K562 (cell line): ENCODE data around the gene HOPX. TPM values are rescaled to one million over a fixed set of nuclear protein-coding genes. Genes with fewer than 3 reads are reported as not detected.

Source experiments
- ATAC-seq: fragments of 200-7000 bp; cut with Tn5 transposase; 3 replicates; pipeline ENCODE4 v1.9.1; 2020; ENCODE audit warnings: moderate library complexity
- BruUV-seq: library from RNA; stranded (reverse); fragments of 400-500 nt; replicated peaks from 2 replicates; lab custom pipeline; 2021; lab: Mats Ljungman, UMichigan
- CTCF ChIA-PET: fragments of 300-600 bp; formaldehyde crosslinking; extraction: SDS; loops from one replicate; lab custom pipeline; 2021; ENCODE audit warnings: low intra/inter-chr PET ratio; lab: Yijun Ruan, JAX
- POLR2A ChIA-PET: fragments of 300-600, 350-650 bp; sonication (Branson Sonifier 250); formaldehyde crosslinking; extraction: SDS; loops from one replicate; lab custom pipeline; 2021; ENCODE audit warnings: antibody characterized with exemption, inconsistent platforms; lab: Yijun Ruan, JAX
- DNase-seq, 4 experiments: peaks; one replicate each; pipeline versions ENCODE4 v3.0.0 to v3.0.0-alpha.2; 2011 to 2018; ENCODE audit warnings: low spot score in 3 of 4, mixed read lengths in 3 of 4; ENCODE audit errors: extremely low read depth in 1 of 4
- FAIRE-seq: peaks from 2 replicates; lab custom pipeline; 2011; peaks lifted over from hg19 to GRCh38; lab: Jason Lieb, UNC
- H2AFZ ChIP-seq: 2 replicates; pipeline ENCODE4 v1.6.0; 2011; ENCODE audit warnings: low read depth, low read length, control low read depth, inconsistent platforms
- H3K27ac ChIP-seq: fragments of 200-600 bp; 3 replicates; pipeline ENCODE4 v1.8.0; 2011; ENCODE audit warnings: low read depth, mild to moderate bottlenecking, control low read depth, inconsistent platforms, low read length, moderate library complexity, mixed read lengths; ENCODE audit errors: extremely low read depth
- H3K27me3 ChIP-seq, 2 experiments: fragments of 300-600 bp in 1 of 2; 2 replicates in 1 of 2; 3 replicates in 1 of 2; pipeline versions ENCODE4 v1.6.0 to v1.8.0; 2011; ENCODE audit warnings: inconsistent platforms in 2 of 2, low read length in 2 of 2, mild to moderate bottlenecking in 1 of 2, mixed read lengths in 1 of 2, moderate library complexity in 1 of 2; ENCODE audit not compliant: control insufficient read depth in 2 of 2, insufficient read depth in 2 of 2
- H3K36me3 ChIP-seq: fragments of 300-600 bp; 3 replicates; pipeline ENCODE4 v1.8.0; 2011; ENCODE audit warnings: mild to moderate bottlenecking, low read length, inconsistent platforms; ENCODE audit not compliant: control insufficient read depth, insufficient read depth
- H3K4me1 ChIP-seq, 2 experiments: fragments of 200-600 bp in 1 of 2; replicated peaks in 1 of 2; 2 replicates in 1 of 2; 3 replicates in 1 of 2; pipeline versions ENCODE4 v1.5.1 to v1.8.0; 2011; ENCODE audit warnings: inconsistent platforms in 2 of 2, low read length in 2 of 2, mild to moderate bottlenecking in 1 of 2, mixed read lengths in 1 of 2, moderate library complexity in 1 of 2; ENCODE audit not compliant: control insufficient read depth in 2 of 2, insufficient read depth in 2 of 2
- H3K4me2 ChIP-seq: 2 replicates; pipeline ENCODE4 v1.6.1; 2011; ENCODE audit warnings: low read length, control low read depth, inconsistent platforms, mixed read lengths; ENCODE audit not compliant: insufficient read depth
- H3K4me3 ChIP-seq: fragments of 200-600 bp; sonication (generic), shearing (Covaris generic); 2 replicates; pipeline ENCODE4 v1.5.1; 2016; ENCODE audit warnings: control low read depth, inconsistent platforms
- H3K79me2 ChIP-seq: fragments of 200-600 bp; 3 replicates; pipeline ENCODE4 v1.8.0; 2011; ENCODE audit warnings: low read length, inconsistent platforms; ENCODE audit not compliant: control insufficient read depth, insufficient read depth
- H3K9ac ChIP-seq, 2 experiments: 2 replicates each; pipeline versions ENCODE4 v1.6.0 to v1.6.1; 2011; ENCODE audit warnings: low read depth in 2 of 2, low read length in 2 of 2, control low read depth in 1 of 2, inconsistent platforms in 1 of 2, mild to moderate bottlenecking in 1 of 2, mixed read lengths in 1 of 2; ENCODE audit not compliant: insufficient read depth in 1 of 2
- H3K9me1 ChIP-seq: one replicate; pipeline ENCODE4 v1.6.0; 2011; ENCODE audit warnings: inconsistent platforms, mild to moderate bottlenecking, low read length, moderate library complexity; ENCODE audit not compliant: control insufficient read depth, insufficient read depth
- H3K9me3 ChIP-seq: replicated peaks from 2 replicates; pipeline ENCODE4 v1.5.1; 2011; ENCODE audit warnings: low read depth, low read length, inconsistent platforms; ENCODE audit not compliant: control insufficient read depth, insufficient read depth
- H4K20me1 ChIP-seq: replicated peaks from 2 replicates; pipeline ENCODE4 v1.6.1; 2011; ENCODE audit warnings: low read length, inconsistent platforms, mixed read lengths; ENCODE audit not compliant: control insufficient read depth, insufficient read depth
- KLF1 ChIP-seq: fragments of 450-650 bp; IDR thresholded peaks from 2 replicates; pipeline ENCODE4 v1.6.1; 2016; ENCODE audit warnings: missing genetic modification characterization, missing compliant biosample characterization
- TCF3 ChIP-seq: sonication (generic); formaldehyde crosslinking; IDR thresholded peaks from 2 replicates; pipeline ENCODE4 v1.4.0; 2020; ENCODE audit warnings: mild to moderate bottlenecking, missing genetic modification reagents
- WGBS: fragments of 100-300 bp; shearing (Covaris generic); methylation state at CpG from one replicate; pipeline ENCODE4 v1.1.6; 2016; ENCODE audit warnings: low coverage, mixed read lengths; ENCODE audit not compliant: insufficient coverage; ENCODE audit errors: missing lambda C conversion rate; 5-methylcytosine and 5-hydroxymethylcytosine counted together
- in situ Hi-C: fragments of 300-500 bp; cut with MboI; formaldehyde crosslinking; loops from 4 replicates; pipeline ENCODE4 v1.15.0; 2018; ENCODE audit warnings: inconsistent platforms, mixed read lengths
- intact Hi-C: fragments of 100-400 bp; cut with micrococcal nuclease; formaldehyde crosslinking; loops from 2 replicates; pipeline ENCODE4 v1.14.2; 2022
- polyA plus RNA-seq, 8 experiments: library from polyadenylated mRNA; depleted of rRNA in 4 of 8; stranded (reverse) in 5 of 8; unstranded in 3 of 8; fragments of >200 nt; fragmentation: Nextera tagmentation in 2 of 8; fragmentation: Illumina TruSeq in 1 of 8; extraction: Ambion mirVana in 2 of 8; extraction: Trizol in 1 of 8; gene quantifications; 2 replicates each; pipeline versions ENCODE4 v1.2.1 to v1.2.3, GENCODE V29; 2011 to 2014; ENCODE audit warnings: inconsistent platforms in 1 of 8, missing spikeins in 1 of 8
- total RNA-seq, 7 experiments: library from RNA; depleted of rRNA in 6 of 7; stranded (reverse); fragments of >200 nt in 6 of 7; fragmentation: Illumina TruSeq in 2 of 7; extraction: Trizol in 2 of 7; gene quantifications; 2 replicates each; pipeline versions ENCODE4 v1.2.1 to v1.2.3, GENCODE V29; 2011 to 2021; ENCODE audit warnings: low replicate concordance in 1 of 7
- TF ChIP-seq, protein P1 (sequence below), 3 experiments: IDR thresholded peaks in 2 of 3; conservative IDR thresholded peaks in 1 of 3; 2 replicates each; pipeline ENCODE4 v1.5.1; 2011 to 2012; ENCODE audit warnings: low read length in 3 of 3, mild to moderate bottlenecking in 3 of 3, control low read depth in 2 of 3, improper control_type of control experiment in 1 of 3, inconsistent platforms in 1 of 3, low read depth in 1 of 3, mixed read lengths in 1 of 3, moderate library complexity in 1 of 3; ENCODE audit not compliant: insufficient read depth in 2 of 3

HOPX gene
- total and polyA plus RNA-seq, 9 of the 15 experiments (the other 6 are each of a cell fraction or from before 2014, with no cell fraction given): 0.24 TPM; not detected in 8

DNA sequence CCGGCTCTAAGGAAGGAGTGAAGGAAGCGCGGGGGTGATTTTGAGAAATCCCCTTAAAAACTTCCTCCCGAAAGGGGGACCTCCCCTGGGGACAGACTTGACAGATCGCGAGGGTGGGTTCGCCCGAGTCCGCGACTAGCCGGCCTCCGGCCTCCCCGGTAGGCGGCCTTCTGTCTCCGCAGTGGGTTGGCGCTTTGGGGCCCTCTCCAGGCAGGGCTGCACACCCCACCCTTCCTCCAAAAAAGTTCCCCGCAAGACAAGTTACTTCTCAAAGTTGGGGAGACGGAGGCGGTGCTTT lies 24.8 kb downstream of the HOPX start:
- FAIRE-seq: no peak
- POLR2A ChIA-PET: no interaction called here
- no peak overlapping the region for H3K4me2 ChIP-seq

More for the DNA sequence above, 24.8 kb downstream of the HOPX start:
- H3K27me3 ChIP-seq: peaks cover 23 to 31% of the 10 kb centered on the region in 2 experiments
- intact Hi-C loops: no loop called here
- H3K79me2 ChIP-seq: no peaks in the 10 kb centered on the region
- TF ChIP-seq, protein P1, sequence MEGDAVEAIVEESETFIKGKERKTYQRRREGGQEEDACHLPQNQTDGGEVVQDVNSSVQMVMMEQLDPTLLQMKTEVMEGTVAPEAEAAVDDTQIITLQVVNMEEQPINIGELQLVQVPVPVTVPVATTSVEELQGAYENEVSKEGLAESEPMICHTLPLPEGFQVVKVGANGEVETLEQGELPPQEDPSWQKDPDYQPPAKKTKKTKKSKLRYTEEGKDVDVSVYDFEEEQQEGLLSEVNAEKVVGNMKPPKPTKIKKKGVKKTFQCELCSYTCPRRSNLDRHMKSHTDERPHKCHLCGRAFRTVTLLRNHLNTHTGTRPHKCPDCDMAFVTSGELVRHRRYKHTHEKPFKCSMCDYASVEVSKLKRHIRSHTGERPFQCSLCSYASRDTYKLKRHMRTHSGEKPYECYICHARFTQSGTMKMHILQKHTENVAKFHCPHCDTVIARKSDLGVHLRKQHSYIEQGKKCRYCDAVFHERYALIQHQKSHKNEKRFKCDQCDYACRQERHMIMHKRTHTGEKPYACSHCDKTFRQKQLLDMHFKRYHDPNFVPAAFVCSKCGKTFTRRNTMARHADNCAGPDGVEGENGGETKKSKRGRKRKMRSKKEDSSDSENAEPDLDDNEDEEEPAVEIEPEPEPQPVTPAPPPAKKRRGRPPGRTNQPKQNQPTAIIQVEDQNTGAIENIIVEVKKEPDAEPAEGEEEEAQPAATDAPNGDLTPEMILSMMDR (IDR thresholded peaks at IDR 0.05 in 2 of 3, conservative IDR thresholded peaks at IDR 0.05 in 1 of 3; ENCODE audit: insufficient read depth in 2 of 3, low read depth in 1 of 3, low read length in 3 of 3): peak in 2 of 3 experiments; percentile 12 to 65; a peak in 3 of 6 replicates
- TF ChIP-seq TCF3 (CRISPR knock-in tag) (no peak), KLF1 (tag) (no peak)
- no peak overlapping the region for H3K4me3 ChIP-seq
- in situ Hi-C loops: no loop called here
- no peaks in the 10 kb centered on the region for H3K9me3 ChIP-seq
- H2AFZ ChIP-seq: no peak overlapping the region
- no peaks in the 10 kb centered on the region for H3K9me1 ChIP-seq
- peaks cover 0 to 12% of the 10 kb centered on the region in 2 experiments; a peak in 1 of 5 replicates for H3K4me1 ChIP-seq
- no peaks in the 10 kb centered on the region for H3K36me3 ChIP-seq
- H3K27ac ChIP-seq: no peak overlapping the region
- H4K20me1 ChIP-seq: no peaks in the 10 kb centered on the region
- WGBS: 12% methylated on average over 19 of the region's 19 CpGs
- BruUV-seq: no TSS peak
- no peak overlapping the region for H3K9ac ChIP-seq
- DNase-seq: peak in 1 of 4 experiments; percentile 9
- CTCF ChIA-PET: no interaction called here
- peak; percentile 35; the same call in 1 of the 3 replicates for ATAC-seq
